DND-41 (cell line): ENCODE measurements around the gene AKR1B15.
A peak's percentile ranks its signal among the peaks of the same experiment; 100 is the strongest.

Experiments used
- ATAC-seq: fragments of 200-7000 bp; cut with Tn5 transposase; 3 replicates; pipeline ENCODE4 v1.9.1; 2021; ENCODE audit warnings: low read depth; ENCODE audit not compliant: insufficient read depth
- DNase-seq: peaks from one replicate; pipeline ENCODE4 v3.0.0-alpha.2; 2020
- H2AFZ ChIP-seq: 2 replicates; pipeline ENCODE4 v1.6.0; 2012; ENCODE audit warnings: low read depth, low read length
- H3K27ac ChIP-seq: 2 replicates; pipeline ENCODE4 v1.5.1; 2012; ENCODE audit warnings: low read length, inconsistent platforms
- H3K27me3 ChIP-seq: fragments of 200-600 bp; sonication (generic); 2 replicates; pipeline ENCODE4 v1.6.0; 2012; ENCODE audit warnings: low read length, mild to moderate bottlenecking, inconsistent platforms; ENCODE audit not compliant: insufficient read depth, poor library complexity
- H3K36me3 ChIP-seq: 2 replicates; pipeline ENCODE4 v1.5.1; 2012; ENCODE audit warnings: low read length, inconsistent platforms; ENCODE audit not compliant: insufficient read depth
- H3K4me1 ChIP-seq: 2 replicates; pipeline ENCODE4 v1.5.1; 2012; ENCODE audit warnings: mild to moderate bottlenecking, low read length; ENCODE audit not compliant: insufficient read depth
- H3K4me2 ChIP-seq: 2 replicates; pipeline ENCODE4 v1.6.0; 2012; ENCODE audit warnings: mild to moderate bottlenecking, moderate library complexity, low read length, inconsistent platforms; ENCODE audit not compliant: insufficient read depth
- H3K4me3 ChIP-seq, 2 experiments: fragments of 200-600 bp in 1 of 2; shearing (Covaris generic) in 1 of 2; 2 replicates each; pipeline ENCODE4 v1.5.1; 2012 to 2016; ENCODE audit warnings: inconsistent platforms in 2 of 2, low read length in 2 of 2, mild to moderate bottlenecking in 2 of 2, low read depth in 1 of 2, moderate library complexity in 1 of 2
- H3K79me2 ChIP-seq: 2 replicates; pipeline ENCODE4 v1.6.0; 2012; ENCODE audit warnings: low read length, inconsistent platforms; ENCODE audit not compliant: insufficient read depth
- H3K9ac ChIP-seq: 2 replicates; pipeline ENCODE4 v1.6.0; 2012; ENCODE audit warnings: low read depth, mild to moderate bottlenecking, inconsistent platforms, low read length, moderate library complexity
- H3K9me3 ChIP-seq: 2 replicates; pipeline ENCODE4 v1.5.1; 2012; ENCODE audit warnings: low read length, moderate library complexity, mild to moderate bottlenecking, inconsistent platforms; ENCODE audit not compliant: insufficient read depth, severe bottlenecking
- H4K20me1 ChIP-seq: 2 replicates; pipeline ENCODE4 v1.6.0; 2012; ENCODE audit warnings: low read length; ENCODE audit not compliant: insufficient read depth
- CTCF ChIP-seq: IDR thresholded peaks from 2 replicates; pipeline ENCODE4 v1.5.1; 2012; ENCODE audit warnings: borderline replicate concordance, low read length, moderate library complexity, mild to moderate bottlenecking; ENCODE audit not compliant: poor library complexity, severe bottlenecking; ENCODE audit errors: extremely low read depth
- EZH2 ChIP-seq: IDR thresholded peaks from 3 replicates; pipeline ENCODE4 v1.6.1; 2012; ENCODE audit warnings: borderline replicate concordance, low read depth, mild to moderate bottlenecking, moderate library complexity, low read length, inconsistent platforms; ENCODE audit not compliant: severe bottlenecking

Gene AKR1B15

DNA sequence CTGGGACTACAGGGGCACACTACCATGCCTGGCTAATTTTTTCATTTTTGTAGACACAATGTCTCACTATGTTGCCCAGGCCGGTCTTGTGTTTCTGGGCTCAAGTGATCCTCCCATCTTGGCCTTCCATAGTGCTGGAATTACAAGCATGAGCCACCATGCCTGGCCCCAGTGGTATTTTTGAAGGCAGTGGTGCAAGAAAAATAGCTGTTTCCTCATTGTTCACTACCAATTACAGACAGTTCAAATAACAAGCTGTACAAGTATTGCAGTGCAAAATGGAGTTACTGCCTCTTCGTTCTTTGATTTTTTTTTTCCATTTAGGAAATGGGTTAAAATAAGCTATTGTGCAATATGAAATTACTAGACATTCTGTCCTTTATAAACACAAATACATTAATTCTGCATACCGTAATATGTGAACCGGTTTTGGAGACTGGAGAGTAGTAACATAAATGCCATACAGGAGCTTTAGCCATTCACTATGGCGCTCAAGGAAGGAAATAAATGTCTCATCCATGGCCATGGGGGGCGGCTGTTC, 62.8 kb downstream of the AKR1B15 start:
- Histone ChIP-seq H3K9me3 (no peaks in the 10 kb centered on the region), H3K79me2 (no peaks in the 10 kb centered on the region), H3K36me3 (no peaks in the 10 kb centered on the region), H4K20me1 (no peaks in the 10 kb centered on the region), H3K4me1 (peaks cover under 1% of the 10 kb centered on the region; the same call in 1 of the 2 replicates), H3K4me3 (no peak overlapping the region), H2AFZ (no peak overlapping the region), H3K9ac (no peak overlapping the region), H3K4me2 (no peak overlapping the region), H3K27ac (no peak overlapping the region), H3K27me3 (peaks cover 4% of the 10 kb centered on the region)
- no peak for TF ChIP-seq EZH2
- no peak for TF ChIP-seq CTCF
- no peak for ATAC-seq
- no peak for DNase-seq

- no peak overlapping the region for H2AFZ ChIP-seq
- H3K27me3 ChIP-seq = peaks cover 4% of the 10 kb centered on the region
- no peak overlapping the region for H3K9ac ChIP-seq
- no peaks in the 10 kb centered on the region for H4K20me1 ChIP-seq
- peak; percentile 21 for TF ChIP-seq CTCF
- no peak for TF ChIP-seq EZH2
- no peaks in the 10 kb centered on the region for H3K4me1 ChIP-seq
- H3K4me3 ChIP-seq = no peak overlapping the region
- H3K36me3 ChIP-seq = no peaks in the 10 kb centered on the region
- H3K27ac ChIP-seq = no peak overlapping the region
- no peaks in the 10 kb centered on the region for H3K79me2 ChIP-seq
- DNase-seq (no peak), ATAC-seq (no peak)
- H3K4me2 ChIP-seq = no peak overlapping the region
- no peaks in the 10 kb centered on the region for H3K9me3 ChIP-seq
Measured at GRCh38 chr7:134612197-134612596, 63.3 kb downstream of the AKR1B15 start.

GRCh38 chr7:134613623-134614347, 64.9 kb downstream of the AKR1B15 start:
- no peak for TF ChIP-seq EZH2
- TF ChIP-seq CTCF = no peak

More at GRCh38 chr7:134613623-134614347, 64.9 kb downstream of the AKR1B15 start:
- no peak overlapping the region for H2AFZ ChIP-seq
- H3K36me3 ChIP-seq = no peaks in the 10 kb centered on the region
- peaks cover 4% of the 10 kb centered on the region for H3K27me3 ChIP-seq
- H3K9ac ChIP-seq = no peak overlapping the region
- H3K4me3 ChIP-seq = no peak overlapping the region
- no peak for ATAC-seq
- H3K4me2 ChIP-seq = no peak overlapping the region
- DNase-seq = no peak
- no peaks in the 10 kb centered on the region for H4K20me1 ChIP-seq
- H3K9me3 ChIP-seq = no peaks in the 10 kb centered on the region
- H3K79me2 ChIP-seq = no peaks in the 10 kb centered on the region
- H3K4me1 ChIP-seq = no peaks in the 10 kb centered on the region
- no peak overlapping the region for H3K27ac ChIP-seq
